SK-N-SH (cell line): ENCODE measurements around the gene RIPOR2. TPM values are rescaled to one million over a fixed set of nuclear protein-coding genes. Genes with fewer than 3 reads are reported as not detected.

Experiments
- CTCF ChIA-PET: fragments of 300-600, 350-600 bp; formaldehyde crosslinking; extraction: SDS; loops from one replicate; lab custom pipeline; 2021; lab: Yijun Ruan, JAX
- POLR2A ChIA-PET: fragments of 350-600 bp; sonication (Branson Sonifier 250); formaldehyde crosslinking; extraction: SDS; loops from one replicate; lab custom pipeline; 2020; ENCODE audit warnings: antibody characterized with exemption, inconsistent platforms; lab: Yijun Ruan, JAX
- DNase-seq: peaks from one replicate; pipeline ENCODE4 v3.0.0; 2012
- H2AFZ ChIP-seq: fragments of 200-600 bp; sonication (generic); 2 replicates; pipeline ENCODE4 v1.8.1; 2016; ENCODE audit warnings: antibody characterized with exemption, mild to moderate bottlenecking, low read depth
- H3F3A ChIP-seq: fragments of 200-600 bp; sonication (generic); replicated peaks from 2 replicates; pipeline ENCODE3; 2016; ENCODE audit warnings: antibody characterized with exemption, mild to moderate bottlenecking; ENCODE audit not compliant: insufficient read depth
- H3K27ac ChIP-seq, 2 experiments: fragments of 200-500 bp in 1 of 2; fragments of 200-600 bp in 1 of 2; sonication (Bioruptor generic) in 1 of 2; sonication (generic), shearing (Covaris generic) in 1 of 2; 2 replicates each; pipeline versions ENCODE4 v1.5.1 to v1.6.1; 2014 to 2016; ENCODE audit warnings: low read depth in 2 of 2, inconsistent platforms in 1 of 2, low read length in 1 of 2, mild to moderate bottlenecking in 1 of 2, mixed read lengths in 1 of 2
- H3K27me3 ChIP-seq: fragments of 200-600 bp; sonication (generic), shearing (Covaris generic); 2 replicates; pipeline ENCODE4 v1.6.1; 2016; ENCODE audit warnings: mixed run types; ENCODE audit not compliant: insufficient read depth
- H3K36me3 ChIP-seq, 2 experiments: fragments of 200-500 bp in 1 of 2; fragments of 200-600 bp in 1 of 2; sonication (Bioruptor generic) in 1 of 2; sonication (generic) in 1 of 2; replicated peaks in 1 of 2; 2 replicates each; pipeline versions ENCODE3 to v1.5.1; 2014 to 2016; ENCODE audit warnings: low read length in 1 of 2, mild to moderate bottlenecking in 1 of 2; ENCODE audit not compliant: insufficient read depth in 2 of 2, control insufficient read depth in 1 of 2
- H3K4me1 ChIP-seq, 2 experiments: fragments of 200-500 bp in 1 of 2; fragments of 200-600 bp in 1 of 2; sonication (Bioruptor generic) in 1 of 2; sonication (generic), shearing (Covaris generic) in 1 of 2; 2 replicates each; pipeline versions ENCODE4 v1.5.1 to v1.6.1; 2014 to 2016; ENCODE audit warnings: low read depth in 1 of 2, low read length in 1 of 2, mixed run types in 1 of 2; ENCODE audit not compliant: insufficient read depth in 2 of 2, control insufficient read depth in 1 of 2
- H3K4me2 ChIP-seq: fragments of 200-600 bp; sonication (generic), shearing (Covaris generic); 2 replicates; pipeline ENCODE4 v1.6.1; 2017; ENCODE audit warnings: mixed run types
- H3K4me3 ChIP-seq, 2 experiments: fragments of 200-500 bp in 1 of 2; fragments of 200-600 bp in 1 of 2; sonication (Bioruptor generic) in 1 of 2; sonication (generic), shearing (Covaris generic) in 1 of 2; 2 replicates each; pipeline versions ENCODE4 v1.5.1 to v1.8.1; 2014 to 2016; ENCODE audit warnings: low read depth in 2 of 2, inconsistent platforms in 1 of 2, low read length in 1 of 2, mild to moderate bottlenecking in 1 of 2, mixed read lengths in 1 of 2, moderate library complexity in 1 of 2
- H3K79me2 ChIP-seq: fragments of 200-600 bp; sonication (generic); 2 replicates; pipeline ENCODE4 v1.8.1; 2017; ENCODE audit warnings: mild to moderate bottlenecking; ENCODE audit not compliant: insufficient read depth
- H3K9ac ChIP-seq: fragments of 200-600 bp; sonication (generic); 2 replicates; pipeline ENCODE4 v1.6.1; 2017; ENCODE audit warnings: mixed run types
- H3K9me2 ChIP-seq: fragments of 200-600 bp; sonication (generic); 2 replicates; pipeline ENCODE4 v1.6.1; 2017; ENCODE audit warnings: mixed run types
- H3K9me3 ChIP-seq: fragments of 200-600 bp; sonication (generic); 2 replicates; pipeline ENCODE4 v1.6.1; 2017; ENCODE audit warnings: mixed run types, mild to moderate bottlenecking, moderate library complexity
- H4K20me1 ChIP-seq: fragments of 200-600 bp; sonication (generic); 2 replicates; pipeline ENCODE4 v1.6.1; 2017; ENCODE audit warnings: mild to moderate bottlenecking, mixed run types; ENCODE audit not compliant: insufficient read depth
- CHD2 ChIP-seq: fragments of 150-350 bp; IDR thresholded peaks from 2 replicates; pipeline ENCODE4 v1.6.1; 2018; ENCODE audit warnings: low read length; ENCODE audit not compliant: partially characterized antibody
- EP300 ChIP-seq, 2 experiments: IDR thresholded peaks; 2 replicates each; pipeline versions ENCODE4 v1.4.0 to v1.6.1; 2012; ENCODE audit warnings: borderline replicate concordance in 1 of 2, low read depth in 1 of 2, low read length in 1 of 2
- EZH2phosphoT487 ChIP-seq: fragments of 200-600 bp; sonication (generic); IDR thresholded peaks from 2 replicates; pipeline ENCODE4 v1.6.1; 2017; ENCODE audit warnings: low read depth, mixed run types, mild to moderate bottlenecking, antibody characterized with exemption, moderate library complexity, borderline replicate concordance
- FOXJ3 ChIP-seq: sonication (generic); formaldehyde crosslinking; IDR thresholded peaks from 2 replicates; pipeline ENCODE4 v1.5.1; 2020; ENCODE audit warnings: mild to moderate bottlenecking, missing genetic modification reagents
- GABPA ChIP-seq: IDR thresholded peaks from 2 replicates; pipeline ENCODE4 v1.4.0; 2012; ENCODE audit warnings: low read depth, mild to moderate bottlenecking
- GATA2 ChIP-seq: sonication (generic); formaldehyde crosslinking; IDR thresholded peaks from 2 replicates; pipeline ENCODE4 v1.5.0; 2020; ENCODE audit warnings: mild to moderate bottlenecking, missing genetic modification reagents
- MEF2A ChIP-seq: IDR thresholded peaks from 2 replicates; pipeline ENCODE4 v1.4.0; 2012; ENCODE audit warnings: low read depth, borderline replicate concordance
- MXI1 ChIP-seq: IDR thresholded peaks from 2 replicates; pipeline ENCODE4 v1.6.1; 2012; ENCODE audit warnings: mild to moderate bottlenecking, low read depth, low read length, improper control_type of control experiment
- NFIC ChIP-seq: IDR thresholded peaks from 2 replicates; pipeline ENCODE4 v1.4.0; 2012; ENCODE audit warnings: borderline replicate concordance
- RFX5 ChIP-seq: IDR thresholded peaks from 2 replicates; pipeline ENCODE4 v1.6.1; 2012; ENCODE audit warnings: mild to moderate bottlenecking, improper control_type of control experiment, low read length
- RXRA ChIP-seq: IDR thresholded peaks from 2 replicates; pipeline ENCODE4 v1.4.0; 2012; ENCODE audit warnings: low read depth, mild to moderate bottlenecking, borderline replicate concordance
- SIN3A ChIP-seq: IDR thresholded peaks from 2 replicates; pipeline ENCODE4 v1.6.1; 2012; ENCODE audit warnings: low read depth, mild to moderate bottlenecking, low read length, moderate library complexity, borderline replicate concordance
- TCF12 ChIP-seq: IDR thresholded peaks from 2 replicates; pipeline ENCODE4 v1.4.0; 2012
- USF2 ChIP-seq: fragments of 150-350 bp; IDR thresholded peaks from 2 replicates; pipeline ENCODE4 v1.6.1; 2017; ENCODE audit warnings: antibody characterized with exemption, low read length, low read depth, borderline replicate concordance
- polyA plus RNA-seq, 3 experiments: library from polyadenylated mRNA; depleted of rRNA; stranded (reverse); fragments of >200 nt; gene quantifications; 2 replicates each; pipeline ENCODE4 v1.2.3, GENCODE V29; 2012
- TF ChIP-seq, protein P1 (sequence below): IDR thresholded peaks from 2 replicates; pipeline ENCODE4 v1.4.0; 2012; ENCODE audit warnings: low read depth, borderline replicate concordance
- TF ChIP-seq, protein P2 (sequence below): fragments of 200-600 bp; sonication (generic); IDR thresholded peaks from 2 replicates; pipeline ENCODE4 v1.6.1; 2017; ENCODE audit warnings: antibody characterized with exemption, mild to moderate bottlenecking, moderate library complexity

The RIPOR2 gene
- polyA plus RNA-seq, 1 of the 3 experiments (the other 2 are of a cell fraction), result 0.05 TPM

DNA sequence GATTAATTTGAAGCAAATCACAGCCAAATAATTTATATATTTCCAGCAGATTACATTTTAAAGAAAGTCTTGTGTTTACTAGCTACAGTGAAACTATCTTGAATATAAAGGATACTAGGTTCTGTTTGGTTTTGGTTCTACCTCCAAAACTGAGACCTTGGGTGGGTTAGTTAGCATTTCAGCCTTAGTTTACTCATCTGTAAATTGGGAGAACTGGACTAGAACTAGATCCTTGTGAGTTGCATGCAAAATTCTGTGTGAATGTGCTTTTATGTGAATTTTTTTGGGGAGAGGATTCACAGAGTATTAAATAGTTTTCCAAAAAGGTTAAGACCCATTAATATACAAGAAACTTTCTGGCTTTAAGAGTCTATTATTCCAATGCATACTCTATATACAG lies 156.9 kb downstream of the RIPOR2 start:
- Histone ChIP-seq H3K9ac (no peak overlapping the region), H3K9me3 (no peaks in the 10 kb centered on the region), H3K4me1 (peaks cover 11 to 13% of the 10 kb centered on the region in 2 experiments; a peak in 3 of 4 replicates), H3K27me3 (no peaks in the 10 kb centered on the region)
- POLR2A ChIA-PET, result no interaction called here
- no peak for TF ChIP-seq RFX5
- TF ChIP-seq MXI1, result no peak
- TF ChIP-seq FOXJ3 (CRISPR knock-in tag), result no peak
- TF ChIP-seq USF2, result no peak
- TF ChIP-seq EZH2phosphoT487, result no peak
- no peak for TF ChIP-seq NFIC
- TF ChIP-seq EP300 (IDR thresholded peaks at IDR 0.05; ENCODE audit: borderline replicate concordance in 1 of 2, low read depth in 1 of 2, low read length in 1 of 2), result no peak
- no peak for TF ChIP-seq GABPA
- TF ChIP-seq RXRA, result no peak
- TF ChIP-seq, protein P1, sequence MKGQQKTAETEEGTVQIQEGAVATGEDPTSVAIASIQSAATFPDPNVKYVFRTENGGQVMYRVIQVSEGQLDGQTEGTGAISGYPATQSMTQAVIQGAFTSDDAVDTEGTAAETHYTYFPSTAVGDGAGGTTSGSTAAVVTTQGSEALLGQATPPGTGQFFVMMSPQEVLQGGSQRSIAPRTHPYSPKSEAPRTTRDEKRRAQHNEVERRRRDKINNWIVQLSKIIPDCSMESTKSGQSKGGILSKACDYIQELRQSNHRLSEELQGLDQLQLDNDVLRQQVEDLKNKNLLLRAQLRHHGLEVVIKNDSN, result no peak
- no peak for TF ChIP-seq SIN3A
- TF ChIP-seq, protein P2, sequence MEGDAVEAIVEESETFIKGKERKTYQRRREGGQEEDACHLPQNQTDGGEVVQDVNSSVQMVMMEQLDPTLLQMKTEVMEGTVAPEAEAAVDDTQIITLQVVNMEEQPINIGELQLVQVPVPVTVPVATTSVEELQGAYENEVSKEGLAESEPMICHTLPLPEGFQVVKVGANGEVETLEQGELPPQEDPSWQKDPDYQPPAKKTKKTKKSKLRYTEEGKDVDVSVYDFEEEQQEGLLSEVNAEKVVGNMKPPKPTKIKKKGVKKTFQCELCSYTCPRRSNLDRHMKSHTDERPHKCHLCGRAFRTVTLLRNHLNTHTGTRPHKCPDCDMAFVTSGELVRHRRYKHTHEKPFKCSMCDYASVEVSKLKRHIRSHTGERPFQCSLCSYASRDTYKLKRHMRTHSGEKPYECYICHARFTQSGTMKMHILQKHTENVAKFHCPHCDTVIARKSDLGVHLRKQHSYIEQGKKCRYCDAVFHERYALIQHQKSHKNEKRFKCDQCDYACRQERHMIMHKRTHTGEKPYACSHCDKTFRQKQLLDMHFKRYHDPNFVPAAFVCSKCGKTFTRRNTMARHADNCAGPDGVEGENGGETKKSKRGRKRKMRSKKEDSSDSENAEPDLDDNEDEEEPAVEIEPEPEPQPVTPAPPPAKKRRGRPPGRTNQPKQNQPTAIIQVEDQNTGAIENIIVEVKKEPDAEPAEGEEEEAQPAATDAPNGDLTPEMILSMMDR, result no peak
- TF ChIP-seq MEF2A, result no peak
- TF ChIP-seq TCF12, result no peak
- TF ChIP-seq CHD2, result no peak
- no peak for TF ChIP-seq GATA2 (CRISPR knock-in tag)
- TF ChIP-seq, all 33 proteins: peak for 0
- Histone ChIP-seq H3K79me2 (peaks cover 68% of the 10 kb centered on the region), H3F3A (peaks cover 9% of the 10 kb centered on the region), H3K4me3 (no peak overlapping the region), H4K20me1 (peaks cover 12% of the 10 kb centered on the region; the same call in 1 of the 2 replicates), H2AFZ (no peak overlapping the region), H3K36me3 (peaks cover 37 to 42% of the 10 kb centered on the region in 2 experiments), H3K9me2 (no peaks in the 10 kb centered on the region), H3K27ac (no peak overlapping the region), H3K4me2 (no peak overlapping the region; the same call in 1 of the 2 replicates)
- DNase-seq, result no peak
- CTCF ChIA-PET, result interaction anchor here (0.9 to 1.3 kb wide), 3 partner anchors 9 to 293 kb away, joined by 3 read pairs; no protein-coding TSS in a partner anchor
